GM10248 (cell line): ENCODE results near the gene CEBPG.

ENCODE experiments used
- CTCF ChIA-PET: fragments of 300-600 bp; sonication (Branson Sonifier 250); formaldehyde crosslinking; extraction: SDS; loops from one replicate; lab custom pipeline; 2021; ENCODE audit warnings: antibody characterized with exemption; lab: Yijun Ruan, JAX
- POLR2A ChIA-PET: fragments of 350-650 bp; sonication (Branson Sonifier 250); formaldehyde crosslinking; extraction: SDS; loops from one replicate; lab custom pipeline; 2020; ENCODE audit warnings: antibody characterized with exemption; lab: Yijun Ruan, JAX
- DNase-seq: peaks from one replicate; pipeline ENCODE4 v3.0.0; 2012; ENCODE audit errors: extremely low spot score
- CTCF ChIP-seq: IDR thresholded peaks from 2 replicates; pipeline ENCODE4 v1.5.1; 2012; ENCODE audit warnings: mild to moderate bottlenecking, low read depth; ENCODE audit errors: extremely low read depth, missing control alignments, control extremely low read depth

CEBPG gene

GRCh38 chr19:33412601-33413425, 39.3 kb downstream of the CEBPG start:
- ChIA-PET CTCF (interaction anchor here (3.5 to 8.9 kb wide), 3 partner anchors 18 to 358 kb away, joined by 12 to 72 read pairs (median 58); no protein-coding TSS in a partner anchor), POLR2A (no interaction called here)
- DNase-seq: no peak
- TF ChIP-seq CTCF: no peak

GRCh38 chr19:33413426-33413725, 39.9 kb downstream of the CEBPG start:
- no peak for TF ChIP-seq CTCF
- no peak for DNase-seq
- POLR2A ChIA-PET: no interaction called here
- CTCF ChIA-PET: interaction anchor here (0.9 to 8.9 kb wide), 5 partner anchors 17 to 357 kb away, joined by 3 to 72 read pairs (median 12); no protein-coding TSS in a partner anchor

GRCh38 chr19:33413868-33414666, 40.6 kb downstream of the CEBPG start:
- no peak for TF ChIP-seq CTCF
- ChIA-PET CTCF (interaction anchor here (0.7 to 8.9 kb wide), 8 partner anchors 9 to 364 kb away, joined by 3 to 72 read pairs (median 4); no protein-coding TSS in a partner anchor), POLR2A (no interaction called here)
- DNase-seq: no peak

GRCh38 chr19:33414667-33415605, 41.4 kb downstream of the CEBPG start:
- CTCF ChIA-PET: interaction anchor here (0.7 to 8.9 kb wide), 13 partner anchors 9 to 368 kb away, joined by 3 to 72 read pairs (median 6); no protein-coding TSS in a partner anchor
- DNase-seq: no peak
- TF ChIP-seq CTCF: no peak
- POLR2A ChIA-PET: no interaction called here

GRCh38 chr19:33416307-33417215, 43.1 kb downstream of the CEBPG start:
- DNase-seq: peak; percentile 85
- CTCF ChIA-PET: interaction anchor here (0.6 to 8.9 kb wide), 17 partner anchors 9 to 677 kb away, joined by 3 to 72 read pairs (median 4); no protein-coding TSS in a partner anchor
- TF ChIP-seq CTCF: peak; percentile 65
- POLR2A ChIA-PET: no interaction called here
